Astrocyte (in vitro differentiated cells and primary cell): ENCODE measurements around the gene NSMF. TPM values are rescaled to one million over a fixed set of nuclear protein-coding genes. Genes with fewer than 3 reads are reported as not detected.

Experiments
- DNase-seq: peaks from one replicate; pipeline ENCODE4 v3.0.0-alpha.2; 2010; ENCODE audit warnings: low read depth
- FAIRE-seq: peaks from 2 replicates; lab custom pipeline; 2011; peaks lifted over from hg19 to GRCh38; lab: Jason Lieb, UNC
- H2AFZ ChIP-seq: 2 replicates; pipeline ENCODE4 v1.6.0; 2012; ENCODE audit warnings: low read depth, low read length, inconsistent platforms
- H3K27ac ChIP-seq: 2 replicates; pipeline ENCODE4 v1.5.1; 2011; ENCODE audit warnings: low read depth, low read length, inconsistent platforms
- H3K27me3 ChIP-seq: 2 replicates; pipeline ENCODE4 v1.6.0; 2011; ENCODE audit warnings: low read length, inconsistent platforms; ENCODE audit not compliant: insufficient read depth
- H3K36me3 ChIP-seq: 2 replicates; pipeline ENCODE4 v1.5.1; 2011; ENCODE audit warnings: low read length, inconsistent platforms; ENCODE audit not compliant: insufficient read depth
- H3K4me1 ChIP-seq: 2 replicates; pipeline ENCODE4 v1.5.1; 2011; ENCODE audit warnings: low read length, inconsistent platforms; ENCODE audit not compliant: insufficient read depth
- H3K4me2 ChIP-seq: 2 replicates; pipeline ENCODE4 v1.6.0; 2012; ENCODE audit warnings: low read length, inconsistent platforms
- H3K4me3 ChIP-seq: 2 replicates; pipeline ENCODE4 v1.5.1; 2011; ENCODE audit warnings: low read depth, mild to moderate bottlenecking, low read length, inconsistent platforms; ENCODE audit not compliant: insufficient read depth
- H3K79me2 ChIP-seq: 2 replicates; pipeline ENCODE4 v1.6.0; 2012; ENCODE audit warnings: mild to moderate bottlenecking, low read length, inconsistent platforms; ENCODE audit not compliant: insufficient read depth
- H3K9ac ChIP-seq: 2 replicates; pipeline ENCODE4 v1.6.0; 2012; ENCODE audit warnings: mild to moderate bottlenecking, low read length, inconsistent platforms
- H3K9me3 ChIP-seq: 2 replicates; pipeline ENCODE4 v1.5.1; 2012; ENCODE audit warnings: low read depth, mild to moderate bottlenecking, low read length, inconsistent platforms; ENCODE audit not compliant: insufficient read depth
- H4K20me1 ChIP-seq: 2 replicates; pipeline ENCODE4 v1.6.0; 2012; ENCODE audit warnings: low read length, inconsistent platforms; ENCODE audit not compliant: insufficient read depth
- H3K27ac Mint-ChIP-seq: one replicate; pipeline ENCODE4 v1.8.0; 2021; ENCODE audit warnings: mild to moderate bottlenecking, mixed read lengths; ENCODE audit not compliant: unreplicated experiment
- H3K27me3 Mint-ChIP-seq: one replicate; pipeline ENCODE4 v1.8.0; 2021; ENCODE audit warnings: low read depth, mixed read lengths; ENCODE audit not compliant: unreplicated experiment
- H3K36me3 Mint-ChIP-seq: one replicate; pipeline ENCODE4 v1.8.0; 2021; ENCODE audit warnings: low read depth, mixed read lengths; ENCODE audit not compliant: unreplicated experiment
- H3K4me1 Mint-ChIP-seq: one replicate; pipeline ENCODE4 v1.8.0; 2021; ENCODE audit warnings: low read depth, mixed read lengths; ENCODE audit not compliant: unreplicated experiment
- H3K4me3 Mint-ChIP-seq: one replicate; pipeline ENCODE4 v1.8.0; 2021; ENCODE audit warnings: mild to moderate bottlenecking, moderate library complexity, mixed read lengths; ENCODE audit not compliant: unreplicated experiment
- H3K9me3 Mint-ChIP-seq: one replicate; pipeline ENCODE4 v1.8.0; 2021; ENCODE audit warnings: mild to moderate bottlenecking, mixed read lengths; ENCODE audit not compliant: unreplicated experiment
- EZH2 ChIP-seq: IDR thresholded peaks from 2 replicates; pipeline ENCODE4 v1.6.1; 2012; ENCODE audit warnings: mild to moderate bottlenecking, low read length, inconsistent platforms; ENCODE audit not compliant: insufficient read depth
- total RNA-seq: library from RNA; stranded (reverse); gene quantifications from 2 replicates; pipeline ENCODE4 v1.2.1, GENCODE V29; 2021
- TF ChIP-seq, protein P1 (sequence below): IDR thresholded peaks from 2 replicates; pipeline ENCODE4 v1.5.1; 2011; ENCODE audit warnings: low read depth, mild to moderate bottlenecking, inconsistent platforms, low read length, moderate library complexity; ENCODE audit not compliant: insufficient read depth

The NSMF gene
- total RNA-seq, 1 donor from 2014 or later, result 50.5 TPM

DNA sequence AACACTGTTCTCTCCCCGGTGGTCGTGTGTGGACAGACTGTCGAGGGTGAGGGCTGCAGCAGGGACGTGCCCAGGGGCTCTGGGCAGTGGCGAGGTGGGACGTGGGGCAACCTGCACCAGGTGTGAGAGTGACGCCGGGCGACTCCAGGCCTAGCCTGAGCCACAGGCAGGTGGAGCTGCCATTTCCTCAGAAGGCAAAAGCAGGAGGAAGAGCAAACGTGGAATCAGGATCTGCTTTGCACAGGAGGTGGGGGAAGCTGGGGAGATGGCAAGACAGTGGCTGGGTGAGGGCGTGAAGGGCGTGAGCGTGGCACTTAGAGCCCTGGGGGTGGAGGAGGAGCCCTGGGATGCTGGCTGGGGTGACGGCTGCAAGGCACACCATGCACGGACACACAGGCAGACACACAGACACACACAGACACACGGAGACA lies 39.6 kb upstream of the NSMF start:
- H3K36me3 Mint-ChIP-seq, result peaks cover 14% of the 10 kb centered on the region
- H3K27me3 ChIP-seq, result no peaks in the 10 kb centered on the region
- H3K9me3 ChIP-seq, result no peaks in the 10 kb centered on the region
- no peaks in the 10 kb centered on the region for H3K4me1 Mint-ChIP-seq
- H3K27ac ChIP-seq, result no peak overlapping the region
- no peak overlapping the region for H2AFZ ChIP-seq
- H3K27me3 Mint-ChIP-seq, result peaks cover 9% of the 10 kb centered on the region
- FAIRE-seq (no peak), DNase-seq (no peak)
- no peaks in the 10 kb centered on the region for H3K4me1 ChIP-seq
- no peaks in the 10 kb centered on the region for H3K36me3 ChIP-seq
- no peaks in the 10 kb centered on the region for H4K20me1 ChIP-seq
- no peak overlapping the region for H3K4me3 ChIP-seq
- H3K79me2 ChIP-seq, result no peaks in the 10 kb centered on the region
- H3K27ac Mint-ChIP-seq, result peak overlapping the region; percentile 7
- H3K9ac ChIP-seq, result no peak overlapping the region
- no peak overlapping the region for H3K4me2 ChIP-seq
- no peak overlapping the region for H3K4me3 Mint-ChIP-seq
- TF ChIP-seq, protein P1, sequence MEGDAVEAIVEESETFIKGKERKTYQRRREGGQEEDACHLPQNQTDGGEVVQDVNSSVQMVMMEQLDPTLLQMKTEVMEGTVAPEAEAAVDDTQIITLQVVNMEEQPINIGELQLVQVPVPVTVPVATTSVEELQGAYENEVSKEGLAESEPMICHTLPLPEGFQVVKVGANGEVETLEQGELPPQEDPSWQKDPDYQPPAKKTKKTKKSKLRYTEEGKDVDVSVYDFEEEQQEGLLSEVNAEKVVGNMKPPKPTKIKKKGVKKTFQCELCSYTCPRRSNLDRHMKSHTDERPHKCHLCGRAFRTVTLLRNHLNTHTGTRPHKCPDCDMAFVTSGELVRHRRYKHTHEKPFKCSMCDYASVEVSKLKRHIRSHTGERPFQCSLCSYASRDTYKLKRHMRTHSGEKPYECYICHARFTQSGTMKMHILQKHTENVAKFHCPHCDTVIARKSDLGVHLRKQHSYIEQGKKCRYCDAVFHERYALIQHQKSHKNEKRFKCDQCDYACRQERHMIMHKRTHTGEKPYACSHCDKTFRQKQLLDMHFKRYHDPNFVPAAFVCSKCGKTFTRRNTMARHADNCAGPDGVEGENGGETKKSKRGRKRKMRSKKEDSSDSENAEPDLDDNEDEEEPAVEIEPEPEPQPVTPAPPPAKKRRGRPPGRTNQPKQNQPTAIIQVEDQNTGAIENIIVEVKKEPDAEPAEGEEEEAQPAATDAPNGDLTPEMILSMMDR, result no peak
- no peak for TF ChIP-seq EZH2
- peaks cover 19% of the 10 kb centered on the region for H3K9me3 Mint-ChIP-seq

DNA sequence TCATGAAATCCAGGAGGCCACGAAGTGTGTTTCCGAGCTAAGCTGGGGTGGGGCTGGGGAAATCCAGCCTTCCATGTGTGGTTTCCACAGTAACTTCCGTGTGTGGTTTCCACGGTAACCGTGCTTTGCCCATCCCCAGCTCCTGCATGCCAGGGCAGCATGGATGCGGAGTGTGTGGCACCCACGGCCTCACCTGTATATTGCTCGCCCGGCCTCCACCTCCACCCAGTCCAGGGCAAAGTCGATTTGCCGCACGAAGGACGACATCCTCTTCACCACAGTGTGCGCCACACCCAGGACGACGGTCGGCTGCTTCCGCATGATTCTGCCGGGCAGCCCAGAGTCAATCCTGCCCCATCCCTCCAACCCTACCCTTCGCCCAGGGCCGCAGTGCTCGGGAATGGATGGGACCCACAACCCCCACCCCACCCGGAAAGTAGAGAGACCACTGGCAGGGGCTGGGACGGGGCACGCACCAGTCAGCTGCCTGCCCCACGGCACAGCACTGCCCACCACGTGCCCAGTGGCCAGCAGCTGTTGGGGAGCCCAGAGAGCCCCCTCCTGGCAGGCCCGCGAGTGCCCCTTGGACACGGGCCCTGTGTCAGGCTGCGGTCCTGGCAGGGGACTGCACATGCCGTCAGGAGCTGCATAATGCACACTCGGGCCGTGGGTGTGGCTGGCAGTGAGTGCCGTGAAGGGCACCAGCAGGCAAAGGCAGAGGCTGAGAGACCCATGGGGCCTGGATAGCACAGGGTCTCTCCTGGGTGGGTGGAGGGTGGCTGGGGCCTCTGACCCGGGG lies 39.0 kb upstream of the NSMF start:
- no peak overlapping the region for H3K4me2 ChIP-seq
- H3K4me1 ChIP-seq, result no peaks in the 10 kb centered on the region
- DNase-seq (no peak), FAIRE-seq (no peak)
- no peak overlapping the region for H3K9ac ChIP-seq
- no peaks in the 10 kb centered on the region for H3K9me3 ChIP-seq
- Mint-ChIP-seq H3K27ac (peak overlapping the region; percentile 7), H3K4me3 (no peak overlapping the region), H3K27me3 (peaks cover 9% of the 10 kb centered on the region), H3K4me1 (no peaks in the 10 kb centered on the region), H3K9me3 (peaks cover 19% of the 10 kb centered on the region), H3K36me3 (peaks cover 15% of the 10 kb centered on the region)
- H3K36me3 ChIP-seq, result no peaks in the 10 kb centered on the region
- no peak for TF ChIP-seq EZH2
- TF ChIP-seq, protein P1, result no peak
- no peak overlapping the region for H2AFZ ChIP-seq
- H4K20me1 ChIP-seq, result no peaks in the 10 kb centered on the region
- no peak overlapping the region for H3K4me3 ChIP-seq
- H3K27ac ChIP-seq, result no peak overlapping the region
- no peaks in the 10 kb centered on the region for H3K79me2 ChIP-seq
- H3K27me3 ChIP-seq, result no peaks in the 10 kb centered on the region
